Mammary epithelial cell (primary cell): ENCODE results near the gene GPR137B.

ENCODE experiments used
- EZH2 ChIP-seq: IDR thresholded peaks from 2 replicates; pipeline ENCODE4 v1.6.1; 2012; ENCODE audit warnings: low read length, inconsistent platforms, borderline replicate concordance
- TF ChIP-seq, protein P1 (sequence below), 2 donors: IDR thresholded peaks in 1 of 2; conservative IDR thresholded peaks in 1 of 2; 2 replicates each; pipeline ENCODE4 v1.5.1; 2011 to 2012; ENCODE audit warnings: inconsistent platforms in 2 of 2, low read length in 2 of 2, mild to moderate bottlenecking in 2 of 2, control low read depth in 1 of 2, low read depth in 1 of 2; ENCODE audit not compliant: insufficient read depth in 1 of 2; ENCODE audit errors: extremely low read depth in 1 of 2

DNA sequence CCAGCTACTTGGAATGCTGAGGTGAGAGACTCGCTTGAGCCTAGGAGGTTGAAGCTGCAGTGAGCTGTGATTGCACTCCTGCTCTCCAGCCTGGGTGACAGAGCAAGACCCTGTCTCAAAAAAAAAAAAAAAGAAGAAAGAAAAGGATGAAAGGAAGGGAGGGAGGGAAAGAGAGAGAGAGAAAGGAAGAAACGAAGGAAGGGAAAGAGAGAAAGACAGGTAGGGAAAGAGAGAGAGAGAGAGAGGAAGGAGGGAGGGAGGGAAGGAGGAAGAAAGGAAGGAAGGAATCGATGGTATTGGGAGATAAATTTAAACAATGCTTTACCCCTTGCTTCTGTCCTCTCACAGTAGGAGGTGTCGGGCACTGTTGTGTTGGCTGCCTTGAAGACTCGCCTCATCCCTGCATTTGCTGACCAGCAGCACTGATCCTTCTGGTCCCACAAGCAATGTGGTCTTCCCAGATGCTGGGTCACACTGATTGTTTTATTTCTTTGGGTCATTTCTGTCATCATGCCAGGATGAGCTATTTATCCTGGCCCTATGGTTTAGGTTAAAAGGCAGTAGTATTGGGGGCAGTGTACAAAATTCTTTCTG lies 30.9 kb downstream of the GPR137B start:
- TF ChIP-seq, protein P1, sequence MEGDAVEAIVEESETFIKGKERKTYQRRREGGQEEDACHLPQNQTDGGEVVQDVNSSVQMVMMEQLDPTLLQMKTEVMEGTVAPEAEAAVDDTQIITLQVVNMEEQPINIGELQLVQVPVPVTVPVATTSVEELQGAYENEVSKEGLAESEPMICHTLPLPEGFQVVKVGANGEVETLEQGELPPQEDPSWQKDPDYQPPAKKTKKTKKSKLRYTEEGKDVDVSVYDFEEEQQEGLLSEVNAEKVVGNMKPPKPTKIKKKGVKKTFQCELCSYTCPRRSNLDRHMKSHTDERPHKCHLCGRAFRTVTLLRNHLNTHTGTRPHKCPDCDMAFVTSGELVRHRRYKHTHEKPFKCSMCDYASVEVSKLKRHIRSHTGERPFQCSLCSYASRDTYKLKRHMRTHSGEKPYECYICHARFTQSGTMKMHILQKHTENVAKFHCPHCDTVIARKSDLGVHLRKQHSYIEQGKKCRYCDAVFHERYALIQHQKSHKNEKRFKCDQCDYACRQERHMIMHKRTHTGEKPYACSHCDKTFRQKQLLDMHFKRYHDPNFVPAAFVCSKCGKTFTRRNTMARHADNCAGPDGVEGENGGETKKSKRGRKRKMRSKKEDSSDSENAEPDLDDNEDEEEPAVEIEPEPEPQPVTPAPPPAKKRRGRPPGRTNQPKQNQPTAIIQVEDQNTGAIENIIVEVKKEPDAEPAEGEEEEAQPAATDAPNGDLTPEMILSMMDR (conservative IDR thresholded peaks at IDR 0.05 in 1 of 2, IDR thresholded peaks at IDR 0.05 in 1 of 2; ENCODE audit: extremely low read depth in 1 of 2, insufficient read depth in 1 of 2, low read depth in 1 of 2, low read length in 2 of 2), result no peak
- TF ChIP-seq EZH2, result no peak
